Measurements from ENCODE around the gene CER1.

CER1 gene

GRCh38 chr9:14722391-14723035 is at the start of gene CER1:
Gene CER1 (minus strand): TSS chr9:14722733. CDS start chr9:14722672, 61 bp downstream.
- no peak within 1 kb of the TSS for H3K4me3 ChIP-seq (replicated peaks; ENCODE audit: low read depth, low read length)
- no peaks in the 10 kb centered on the region; the same call in 1 of the 2 replicates for H3K27me3 ChIP-seq (replicated peaks; ENCODE audit: control insufficient read depth, insufficient read depth, low read length)
- no peak for DNase-seq (ENCODE audit: extremely low read depth, insufficient read length)

GRCh38 chr9:14770592-14770991 is 48.1 kb upstream of the CER1 start:
- no peak for TF ChIP-seq CTCF (IDR thresholded peaks at IDR 0.05; ENCODE audit: insufficient read depth, low read length, poor library complexity, severe bottlenecking)
- H3K27me3 ChIP-seq (replicated peaks; ENCODE audit: control insufficient read depth, insufficient read depth, low read length), result no peaks in the 10 kb centered on the region
- H3K4me3 ChIP-seq (replicated peaks; ENCODE audit: low read depth, low read length), result no peak overlapping the region
- H3K36me3 ChIP-seq (ENCODE audit: control insufficient read depth, insufficient read depth, low read length), result no peaks in the 10 kb centered on the region
- DNase-seq (ENCODE audit: extremely low read depth, insufficient read length), result no peak

More at GRCh38 chr9:14722391-14723035, at the start of gene CER1:
- TF ChIP-seq CTCF (IDR thresholded peaks at IDR 0.05; ENCODE audit: insufficient read depth, low read length, poor library complexity, severe bottlenecking), result no peak
- no peaks in the 10 kb centered on the region for H3K36me3 ChIP-seq (ENCODE audit: control insufficient read depth, insufficient read depth, low read length)

GRCh38 chr9:14769230-14769571 is 46.7 kb upstream of the CER1 start:
- H3K36me3 ChIP-seq (ENCODE audit: control insufficient read depth, insufficient read depth, low read length), result no peaks in the 10 kb centered on the region
- no peak overlapping the region for H3K4me3 ChIP-seq (replicated peaks; ENCODE audit: low read depth, low read length)
- no peaks in the 10 kb centered on the region for H3K27me3 ChIP-seq (replicated peaks; ENCODE audit: control insufficient read depth, insufficient read depth, low read length)
- TF ChIP-seq CTCF (IDR thresholded peaks at IDR 0.05; ENCODE audit: insufficient read depth, low read length, poor library complexity, severe bottlenecking), result peak; percentile 39
- no peak for DNase-seq (ENCODE audit: extremely low read depth, insufficient read length)

- peak; percentile 60 for TF ChIP-seq CTCF (IDR thresholded peaks at IDR 0.05; ENCODE audit: insufficient read depth, low read length, poor library complexity, severe bottlenecking)
These were observed 46.1 kb upstream of the CER1 start for GRCh38 chr9:14768405-14769229.

GRCh38 chr9:14766299-14766698 is 43.8 kb upstream of the CER1 start:
- DNase-seq (ENCODE audit: extremely low read depth, insufficient read length), result no peak
- H3K36me3 ChIP-seq (ENCODE audit: control insufficient read depth, insufficient read depth, low read length), result no peaks in the 10 kb centered on the region
- TF ChIP-seq CTCF (IDR thresholded peaks at IDR 0.05; ENCODE audit: insufficient read depth, low read length, poor library complexity, severe bottlenecking), result no peak
- H3K4me3 ChIP-seq (replicated peaks; ENCODE audit: low read depth, low read length), result no peak overlapping the region
- H3K27me3 ChIP-seq (replicated peaks; ENCODE audit: control insufficient read depth, insufficient read depth, low read length), result no peaks in the 10 kb centered on the region

More at GRCh38 chr9:14768405-14769229, 46.1 kb upstream of the CER1 start:
- DNase-seq (ENCODE audit: extremely low read depth, insufficient read length), result no peak
- Histone ChIP-seq H3K4me3 (replicated peaks; ENCODE audit: low read depth, low read length) (no peak overlapping the region), H3K27me3 (replicated peaks; ENCODE audit: control insufficient read depth, insufficient read depth, low read length) (no peaks in the 10 kb centered on the region), H3K36me3 (ENCODE audit: control insufficient read depth, insufficient read depth, low read length) (no peaks in the 10 kb centered on the region)

Measured in GM06990 (cell line).